NCI-H1417 treated with DMSO at 0.1 percent for 48 hours (cell line): Measurements from ENCODE around the gene NIT1.

ENCODE experiments used
- DNase-seq: peaks from one replicate; lab custom pipeline; 2025; lab: John Stamatoyannopoulos, UW

NIT1 gene

DNA sequence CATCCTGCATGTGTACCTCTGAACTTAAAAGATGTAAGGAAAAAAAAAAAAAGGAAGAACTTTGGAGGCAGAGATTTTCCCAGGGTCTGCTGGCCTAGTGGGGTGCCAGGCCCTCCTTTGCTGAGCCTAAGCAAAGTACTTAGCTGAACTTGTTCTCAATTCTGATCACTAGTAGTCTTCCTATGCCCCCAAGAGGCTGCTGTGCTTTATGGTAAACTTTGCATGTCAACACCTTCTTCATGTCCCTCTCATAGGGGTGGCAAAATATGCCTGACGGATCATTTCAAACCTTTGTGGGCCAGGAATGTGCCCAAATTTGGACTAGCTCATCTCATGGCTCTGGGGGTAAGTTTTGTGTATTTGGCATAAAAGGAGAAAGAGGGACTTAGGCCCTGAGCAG is 40.0 kb downstream of the NIT1 start:
- DNase-seq = no peak

- no peak for DNase-seq
Observed at GRCh38 chr1:161158316-161159010, 40.6 kb downstream of the NIT1 start.

GRCh38 chr1:161159087-161159912 is 41.4 kb downstream of the NIT1 start, which contains the start of gene USP21:
TSS of gene USP21 (plus strand) at chr1:161159500. CDS start at chr1:161160641, 1,141 bp downstream.
- peak; percentile 50 for DNase-seq

DNA sequence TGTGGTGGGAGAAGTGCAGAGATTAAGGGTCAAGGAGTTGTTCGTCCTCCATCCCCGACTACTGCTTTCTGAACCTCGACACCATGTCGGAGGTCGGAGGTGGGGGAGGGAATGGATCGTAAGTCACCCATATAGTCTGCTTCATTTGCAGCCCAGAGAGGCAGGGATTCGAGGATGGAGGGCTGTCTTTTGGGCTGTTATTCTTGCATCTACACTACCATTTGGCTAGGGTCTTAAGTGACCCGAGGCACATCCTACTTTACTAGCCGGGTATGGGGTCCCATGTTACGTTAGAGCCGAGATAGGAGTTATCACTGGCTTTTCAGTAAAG is 42.0 kb downstream of the NIT1 start:
- no peak for DNase-seq

- DNase-seq = no peak
Observed at GRCh38 chr1:161160671-161161145, 42.8 kb downstream of the NIT1 start.

- no peak for DNase-seq
Observed at GRCh38 chr1:161161652-161162051, 43.7 kb downstream of the NIT1 start.

GRCh38 chr1:161162052-161162451 is 44.1 kb downstream of the NIT1 start:
- no peak for DNase-seq

DNA sequence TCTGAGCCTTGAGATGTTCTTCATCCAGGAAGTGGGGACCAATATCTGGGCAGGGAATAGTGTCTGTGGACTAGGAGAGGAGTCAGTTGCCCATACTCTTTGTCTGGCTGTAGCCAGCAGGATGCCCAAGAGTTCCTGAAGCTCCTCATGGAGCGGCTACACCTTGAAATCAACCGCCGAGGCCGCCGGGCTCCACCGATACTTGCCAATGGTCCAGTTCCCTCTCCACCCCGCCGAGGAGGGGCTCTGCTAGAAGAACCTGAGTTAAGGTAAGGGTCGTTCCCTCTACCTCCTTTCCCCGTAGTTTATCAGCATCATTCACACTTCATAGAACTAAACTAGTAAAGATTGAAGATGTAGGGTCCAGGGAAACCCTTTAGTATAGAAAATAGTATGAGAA is 44.9 kb downstream of the NIT1 start:
- DNase-seq = no peak

DNA sequence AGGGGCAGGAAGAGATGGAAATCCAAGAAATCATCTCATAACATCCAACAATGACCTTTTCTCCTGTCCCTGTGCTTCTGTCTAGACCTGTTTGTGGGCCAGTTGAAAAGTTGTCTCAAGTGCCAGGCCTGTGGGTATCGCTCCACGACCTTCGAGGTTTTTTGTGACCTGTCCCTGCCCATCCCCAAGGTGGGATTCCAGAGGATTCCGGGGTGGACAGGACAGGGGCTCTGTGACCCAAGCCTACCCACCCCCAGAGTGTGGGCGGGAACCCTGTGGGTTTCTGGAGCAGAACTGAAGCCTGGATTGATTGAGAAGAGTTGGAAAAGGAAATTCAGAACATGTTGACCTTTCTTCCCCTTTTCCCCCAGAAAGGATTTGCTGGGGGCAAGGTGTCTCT is 45.9 kb downstream of the NIT1 start:
- DNase-seq = no peak

GRCh38 chr1:161164901-161165610 is 47.2 kb downstream of the NIT1 start:
- no peak for DNase-seq

- DNase-seq = peak; percentile 89
Observed at GRCh38 chr1:161165742-161166668, 48.1 kb downstream of the NIT1 start, which contains the start of gene PPOX. TSS of gene PPOX (plus strand) at chr1:161166426. CDS start at chr1:161166848, 422 bp downstream.

- DNase-seq = no peak
Observed at GRCh38 chr1:161166669-161167548, 49.0 kb downstream of the NIT1 start.

DNA sequence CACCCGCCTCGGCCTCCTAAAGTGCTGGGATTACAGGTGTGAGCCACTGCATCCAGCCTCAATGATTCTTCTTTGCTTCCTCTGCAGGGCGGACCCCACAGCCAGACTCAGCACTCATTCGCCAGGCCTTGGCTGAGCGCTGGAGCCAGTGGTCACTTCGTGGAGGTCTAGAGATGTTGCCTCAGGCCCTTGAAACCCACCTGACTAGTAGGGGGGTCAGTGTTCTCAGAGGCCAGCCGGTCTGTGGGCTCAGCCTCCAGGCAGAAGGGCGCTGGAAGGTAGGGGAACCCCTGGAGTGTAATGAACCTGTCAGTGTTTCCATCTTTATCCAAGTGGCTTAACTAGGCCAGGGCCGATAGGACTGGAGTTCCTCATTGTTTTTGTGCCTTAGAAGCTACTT is 51.0 kb downstream of the NIT1 start:
- DNase-seq = no peak
